Myocyte (in vitro differentiated cells): ENCODE measurements around the gene RIPK3. TPM values are rescaled to one million over a fixed set of nuclear protein-coding genes. Genes with fewer than 3 reads are reported as not detected.

Experiments used
- total RNA-seq: library from RNA; depleted of rRNA; stranded (reverse); fragments of >200 nt; gene quantifications from 2 replicates; pipeline ENCODE4 v1.2.3, GENCODE V29; 2014

The RIPK3 gene
- total RNA-seq, 1 donor from 2014 or later: not detected

Other genes starting within 250 kb of the RIPK3 start
- 8.2 and 8.7 TPM in 2 replicates for gene PCK2, start 245.7 kb downstream of the RIPK3 start, total RNA-seq
- 94.6 and 112 TPM in 2 replicates for gene DCAF11, start 225.2 kb downstream of the RIPK3 start, total RNA-seq
- gene NRL, start 225.0 kb downstream of the RIPK3 start, total RNA-seq: 4.3 and 4.5 TPM in 2 replicates
- gene FITM1, start 209.3 kb downstream of the RIPK3 start, total RNA-seq: 144 and 180 TPM in 2 replicates
- gene PSME1, start 203.8 kb downstream of the RIPK3 start, total RNA-seq: 423 and 428 TPM in 2 replicates
- 18.8 and 25.4 TPM in 2 replicates for gene EMC9, start 198.4 kb downstream of the RIPK3 start, total RNA-seq
- 107 and 129 TPM in 2 replicates for gene PSME2, start 193.4 kb downstream of the RIPK3 start, total RNA-seq
- gene RNF31, start 192.5 kb downstream of the RIPK3 start, total RNA-seq: 57.6 and 60.4 TPM in 2 replicates
- 48.6 and 94.1 TPM in 2 replicates for gene IRF9, start 178.7 kb downstream of the RIPK3 start, total RNA-seq
- 1.1 and 1.6 TPM in 2 replicates for gene REC8, start 167.9 kb downstream of the RIPK3 start, total RNA-seq
- 85.4 and 99.4 TPM in 2 replicates for gene IPO4, start 151.2 kb downstream of the RIPK3 start, total RNA-seq
- 59.5 and 76.3 TPM in 2 replicates for gene TM9SF1, start 144.6 kb downstream of the RIPK3 start, total RNA-seq
- gene TSSK4, start 134.3 kb downstream of the RIPK3 start, total RNA-seq: not detected in 2 replicates
- gene CHMP4A, start 126.5 kb downstream of the RIPK3 start, total RNA-seq: 42.1 and 49.6 TPM in 2 replicates
- gene MDP1, start 123.9 kb downstream of the RIPK3 start, total RNA-seq: 16.6 and 16.7 TPM in 2 replicates
- gene NEDD8, start 107.6 kb downstream of the RIPK3 start, total RNA-seq: 196 and 233 TPM in 2 replicates
- 60.8 and 90.3 TPM in 2 replicates for gene GMPR2, start 107.1 kb downstream of the RIPK3 start, total RNA-seq
- gene TINF2, start 97.4 kb downstream of the RIPK3 start, total RNA-seq: 39.2 and 48.7 TPM in 2 replicates
- gene TGM1, start 76.8 kb downstream of the RIPK3 start, total RNA-seq: 0.08 and 0.99 TPM in 2 replicates
- gene RABGGTA, start 68.4 kb downstream of the RIPK3 start, total RNA-seq: 26.3 TPM in 2 replicates
- gene DHRS1, start 40.2 kb downstream of the RIPK3 start, total RNA-seq: 17.5 and 25.1 TPM in 2 replicates
- 27.9 and 28.9 TPM in 2 replicates for gene NOP9, start 40.1 kb downstream of the RIPK3 start, total RNA-seq
- not detected in 2 replicates for gene CIDEB, start 32.0 kb downstream of the RIPK3 start, total RNA-seq
- 2.7 and 3.2 TPM in 2 replicates for gene LTB4R2, start 29.9 kb downstream of the RIPK3 start, total RNA-seq
- 0.67 and 0.68 TPM in 2 replicates for gene LTB4R, start 28.5 kb downstream of the RIPK3 start, total RNA-seq
- not detected in 2 replicates for gene ADCY4, start 4.9 kb downstream of the RIPK3 start, total RNA-seq
- gene NFATC4, start 28.2 kb upstream of the RIPK3 start, total RNA-seq: 19.4 and 23.2 TPM in 2 replicates
- 0.05 and 0.21 TPM in 2 replicates for gene NYNRIN, start 59.0 kb upstream of the RIPK3 start, total RNA-seq
- gene CBLN3, start 89.7 kb upstream of the RIPK3 start, total RNA-seq: 1.0 and 1.2 TPM in 2 replicates
- gene KHNYN, start 90.0 kb upstream of the RIPK3 start, total RNA-seq: 28.0 and 29.6 TPM in 2 replicates
- gene SDR39U1, start 102.8 kb upstream of the RIPK3 start, total RNA-seq: 24.2 and 27.5 TPM in 2 replicates
- not detected in 2 replicates for gene CMA1, start 168.3 kb upstream of the RIPK3 start, total RNA-seq
- not detected in 2 replicates for gene CTSG, start 236.3 kb upstream of the RIPK3 start, total RNA-seq